GM12874 (cell line): ENCODE results near the gene OR52E1.

Experiments
- TF ChIP-seq, protein P1 (sequence below): IDR thresholded peaks from 2 replicates; pipeline ENCODE4 v1.5.1; 2011; ENCODE audit warnings: low read depth, mild to moderate bottlenecking, control low read depth, low read length, moderate library complexity; ENCODE audit not compliant: insufficient read depth

OR52E1 gene

DNA sequence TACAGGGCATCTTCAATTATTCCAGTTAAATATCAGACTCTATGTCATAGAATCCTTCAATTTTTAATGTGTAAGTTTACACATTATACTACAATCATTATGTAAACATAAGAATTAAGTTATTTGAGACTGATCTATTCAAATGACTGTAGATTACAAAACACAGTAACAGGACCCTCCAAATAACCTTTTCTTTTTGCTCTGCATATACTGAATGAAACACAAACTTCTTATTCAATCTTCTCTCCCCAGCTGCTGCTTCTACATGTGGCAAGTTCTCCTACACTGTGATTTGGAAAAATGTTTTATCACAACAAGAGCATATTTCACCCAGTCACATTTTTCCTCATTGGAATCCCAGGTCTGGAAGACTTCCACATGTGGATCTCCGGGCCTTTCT is 23.1 kb upstream of the OR52E1 start, which contains the start of gene OR52J3:
TSS of gene OR52J3 (plus strand) at position 301 of the 400 bp plus-strand sequence. CDS start at position 301, 0 bp downstream.
- TF ChIP-seq, protein P1, sequence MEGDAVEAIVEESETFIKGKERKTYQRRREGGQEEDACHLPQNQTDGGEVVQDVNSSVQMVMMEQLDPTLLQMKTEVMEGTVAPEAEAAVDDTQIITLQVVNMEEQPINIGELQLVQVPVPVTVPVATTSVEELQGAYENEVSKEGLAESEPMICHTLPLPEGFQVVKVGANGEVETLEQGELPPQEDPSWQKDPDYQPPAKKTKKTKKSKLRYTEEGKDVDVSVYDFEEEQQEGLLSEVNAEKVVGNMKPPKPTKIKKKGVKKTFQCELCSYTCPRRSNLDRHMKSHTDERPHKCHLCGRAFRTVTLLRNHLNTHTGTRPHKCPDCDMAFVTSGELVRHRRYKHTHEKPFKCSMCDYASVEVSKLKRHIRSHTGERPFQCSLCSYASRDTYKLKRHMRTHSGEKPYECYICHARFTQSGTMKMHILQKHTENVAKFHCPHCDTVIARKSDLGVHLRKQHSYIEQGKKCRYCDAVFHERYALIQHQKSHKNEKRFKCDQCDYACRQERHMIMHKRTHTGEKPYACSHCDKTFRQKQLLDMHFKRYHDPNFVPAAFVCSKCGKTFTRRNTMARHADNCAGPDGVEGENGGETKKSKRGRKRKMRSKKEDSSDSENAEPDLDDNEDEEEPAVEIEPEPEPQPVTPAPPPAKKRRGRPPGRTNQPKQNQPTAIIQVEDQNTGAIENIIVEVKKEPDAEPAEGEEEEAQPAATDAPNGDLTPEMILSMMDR, result no peak

DNA sequence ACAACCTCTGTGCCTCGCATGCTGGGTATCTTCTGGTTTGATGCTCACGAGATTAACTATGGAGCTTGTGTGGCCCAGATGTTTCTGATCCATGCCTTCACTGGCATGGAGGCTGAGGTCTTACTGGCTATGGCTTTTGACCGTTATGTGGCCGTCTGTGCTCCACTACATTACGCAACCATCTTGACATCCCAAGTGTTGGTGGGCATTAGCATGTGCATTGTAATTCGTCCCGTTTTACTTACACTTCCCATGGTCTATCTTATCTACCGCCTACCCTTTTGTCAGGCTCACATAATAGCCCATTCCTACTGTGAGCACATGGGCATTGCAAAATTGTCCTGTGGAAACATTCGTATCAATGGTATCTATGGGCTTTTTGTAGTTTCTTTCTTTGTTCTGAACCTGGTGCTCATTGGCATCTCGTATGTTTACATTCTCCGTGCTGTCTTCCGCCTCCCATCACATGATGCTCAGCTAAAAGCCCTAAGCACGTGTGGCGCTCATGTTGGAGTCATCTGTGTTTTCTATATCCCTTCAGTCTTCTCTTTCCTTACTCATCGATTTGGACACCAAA is 22.5 kb upstream of the OR52E1 start:
- TF ChIP-seq, protein P1, result no peak

GRCh38 chr11:5059391-5059790 is 10.0 kb upstream of the OR52E1 start, which contains the start of gene OR52E2:
TSS of gene OR52E2 (minus strand) at chr11:5059627. CDS start at chr11:5059627, 0 bp downstream.
- TF ChIP-seq, protein P1, result no peak

- TF ChIP-seq, protein P1, result no peak
Measured at GRCh38 chr11:5065027-5065426, 4.3 kb upstream of the OR52E1 start.

- TF ChIP-seq, protein P1, result no peak
Measured at GRCh38 chr11:5071799-5072198, 2.4 kb downstream of the OR52E1 start.

DNA sequence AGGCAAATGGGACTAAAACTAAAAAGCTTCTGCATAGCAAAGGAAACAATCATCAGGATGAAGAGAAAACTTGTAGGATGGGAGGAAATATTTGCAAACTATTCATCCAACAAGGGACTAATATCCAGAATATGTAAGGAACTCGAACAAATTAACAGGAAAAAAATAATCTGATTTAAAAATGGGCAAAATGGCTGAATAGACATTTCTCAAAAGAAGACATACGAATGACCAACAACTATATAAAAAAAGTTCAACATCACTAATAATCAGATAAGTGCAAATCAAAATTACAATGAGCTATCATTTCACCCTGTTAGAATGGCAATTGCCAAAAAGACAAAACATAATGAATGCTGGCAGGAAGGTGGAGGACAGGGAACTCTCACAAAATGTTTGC is 12.0 kb downstream of the OR52E1 start:
- TF ChIP-seq, protein P1, result no peak

GRCh38 chr11:5083602-5084001 is 14.2 kb downstream of the OR52E1 start:
- TF ChIP-seq, protein P1, result no peak
